ENCODE results near the gene FOLR3. TPM values are rescaled to one million over a fixed set of nuclear protein-coding genes. Genes with fewer than 3 reads are reported as not detected.
A peak's percentile ranks its signal among the peaks of the same experiment; 100 is the strongest.

Gene FOLR3
- total and polyA plus RNA-seq, 2 experiments from 2014 or later = not detected

DNA sequence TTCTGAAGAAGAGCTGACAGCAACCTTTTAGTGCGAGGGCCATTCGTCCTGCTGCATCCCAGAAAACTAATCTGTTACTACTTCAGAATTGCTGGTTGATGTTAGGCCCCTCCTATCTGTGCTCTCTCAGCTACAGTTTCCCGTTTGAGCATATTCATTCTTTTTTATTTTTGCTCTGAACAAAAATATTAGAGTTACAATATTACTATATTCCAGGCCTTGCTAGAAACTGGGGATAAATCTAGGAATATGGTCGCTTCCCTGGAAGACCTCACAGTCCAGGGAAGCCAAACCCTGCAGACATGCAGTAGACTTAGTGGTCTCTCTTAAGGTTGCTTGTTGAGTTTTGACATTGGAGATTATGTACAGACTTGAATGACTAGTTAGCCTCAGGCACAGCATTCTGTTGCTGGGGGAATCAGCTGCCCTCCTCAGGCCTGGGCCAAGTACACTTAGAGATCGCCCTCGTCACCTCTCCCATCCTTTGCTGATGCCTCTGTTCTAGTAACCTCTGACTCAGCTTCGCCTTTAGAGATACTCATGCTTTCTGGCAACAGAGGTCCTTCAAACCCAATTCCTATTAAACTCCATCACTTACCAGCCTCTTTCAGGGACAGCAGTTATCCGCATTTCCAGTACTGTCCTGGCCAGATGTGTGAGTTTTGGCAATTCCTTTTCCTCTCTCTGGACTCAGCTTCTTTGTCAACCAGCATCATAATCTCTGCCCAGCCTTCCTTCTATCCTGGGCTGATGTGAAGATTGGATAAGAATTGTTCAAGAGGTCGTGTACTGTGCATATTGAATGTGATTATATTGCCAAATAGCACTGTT lies 22.3 kb upstream of the FOLR3 start:
- H3F3A ChIP-seq (replicated peaks; ENCODE audit: low read depth) = no peaks in the 10 kb centered on the region
- H3K4me3 Mint-ChIP-seq = peak overlapping the region; percentile 93
- H3K27ac ChIP-seq (ENCODE audit: low read depth) = peak overlapping the region; percentile 86
- H2AFZ ChIP-seq = peak overlapping the region; percentile 85
- H3K27me3 Mint-ChIP-seq (ENCODE audit: insufficient read depth, low read depth, poor library complexity) = peaks cover 15% of the 10 kb centered on the region
- H3K27ac Mint-ChIP-seq = peak overlapping the region; percentile 100
- no peaks in the 10 kb centered on the region; the same call in 1 of the 3 replicates for H3K9me3 Mint-ChIP-seq
- DNase-seq (ENCODE audit: low spot score) = no peak
- TF ChIP-seq POLR2AphosphoS5 (IDR thresholded peaks at IDR 0.05; ENCODE audit: low read depth) = no peak
- TF ChIP-seq, protein P1, sequence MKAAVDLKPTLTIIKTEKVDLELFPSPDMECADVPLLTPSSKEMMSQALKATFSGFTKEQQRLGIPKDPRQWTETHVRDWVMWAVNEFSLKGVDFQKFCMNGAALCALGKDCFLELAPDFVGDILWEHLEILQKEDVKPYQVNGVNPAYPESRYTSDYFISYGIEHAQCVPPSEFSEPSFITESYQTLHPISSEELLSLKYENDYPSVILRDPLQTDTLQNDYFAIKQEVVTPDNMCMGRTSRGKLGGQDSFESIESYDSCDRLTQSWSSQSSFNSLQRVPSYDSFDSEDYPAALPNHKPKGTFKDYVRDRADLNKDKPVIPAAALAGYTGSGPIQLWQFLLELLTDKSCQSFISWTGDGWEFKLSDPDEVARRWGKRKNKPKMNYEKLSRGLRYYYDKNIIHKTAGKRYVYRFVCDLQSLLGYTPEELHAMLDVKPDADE (IDR thresholded peaks at IDR 0.05) = no peak
- TF ChIP-seq, protein P2, sequence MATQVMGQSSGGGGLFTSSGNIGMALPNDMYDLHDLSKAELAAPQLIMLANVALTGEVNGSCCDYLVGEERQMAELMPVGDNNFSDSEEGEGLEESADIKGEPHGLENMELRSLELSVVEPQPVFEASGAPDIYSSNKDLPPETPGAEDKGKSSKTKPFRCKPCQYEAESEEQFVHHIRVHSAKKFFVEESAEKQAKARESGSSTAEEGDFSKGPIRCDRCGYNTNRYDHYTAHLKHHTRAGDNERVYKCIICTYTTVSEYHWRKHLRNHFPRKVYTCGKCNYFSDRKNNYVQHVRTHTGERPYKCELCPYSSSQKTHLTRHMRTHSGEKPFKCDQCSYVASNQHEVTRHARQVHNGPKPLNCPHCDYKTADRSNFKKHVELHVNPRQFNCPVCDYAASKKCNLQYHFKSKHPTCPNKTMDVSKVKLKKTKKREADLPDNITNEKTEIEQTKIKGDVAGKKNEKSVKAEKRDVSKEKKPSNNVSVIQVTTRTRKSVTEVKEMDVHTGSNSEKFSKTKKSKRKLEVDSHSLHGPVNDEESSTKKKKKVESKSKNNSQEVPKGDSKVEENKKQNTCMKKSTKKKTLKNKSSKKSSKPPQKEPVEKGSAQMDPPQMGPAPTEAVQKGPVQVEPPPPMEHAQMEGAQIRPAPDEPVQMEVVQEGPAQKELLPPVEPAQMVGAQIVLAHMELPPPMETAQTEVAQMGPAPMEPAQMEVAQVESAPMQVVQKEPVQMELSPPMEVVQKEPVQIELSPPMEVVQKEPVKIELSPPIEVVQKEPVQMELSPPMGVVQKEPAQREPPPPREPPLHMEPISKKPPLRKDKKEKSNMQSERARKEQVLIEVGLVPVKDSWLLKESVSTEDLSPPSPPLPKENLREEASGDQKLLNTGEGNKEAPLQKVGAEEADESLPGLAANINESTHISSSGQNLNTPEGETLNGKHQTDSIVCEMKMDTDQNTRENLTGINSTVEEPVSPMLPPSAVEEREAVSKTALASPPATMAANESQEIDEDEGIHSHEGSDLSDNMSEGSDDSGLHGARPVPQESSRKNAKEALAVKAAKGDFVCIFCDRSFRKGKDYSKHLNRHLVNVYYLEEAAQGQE (IDR thresholded peaks at IDR 0.05; ENCODE audit: unreplicated experiment) = no peak
- no peak for TF ChIP-seq STAT1 (IDR thresholded peaks at IDR 0.05; ENCODE audit: unreplicated experiment)
- TF ChIP-seq NANOG (IDR thresholded peaks at IDR 0.05; ENCODE audit: borderline replicate concordance) = no peak
- peaks cover 7% of the 10 kb centered on the region; the same call in 2 of the 3 replicates for H3K36me3 Mint-ChIP-seq (ENCODE audit: low read depth)
- peaks cover 16% of the 10 kb centered on the region for H3K27me3 ChIP-seq (ENCODE audit: insufficient read depth)
- H3K36me3 ChIP-seq (ENCODE audit: insufficient read depth) = no peaks in the 10 kb centered on the region
- H3K4me2 ChIP-seq = peak overlapping the region; percentile 75
- H3K4me1 ChIP-seq (ENCODE audit: insufficient read depth) = peaks cover 7% of the 10 kb centered on the region; the same call in 1 of the 2 replicates
- no peaks in the 10 kb centered on the region for H4K20me1 ChIP-seq (replicated peaks; ENCODE audit: insufficient read depth)
- no peak for ATAC-seq
- no peaks in the 10 kb centered on the region for H3K79me2 ChIP-seq (replicated peaks; ENCODE audit: insufficient read depth)
- peaks cover 19% of the 10 kb centered on the region for H3K9me2 ChIP-seq (ENCODE audit: insufficient read depth)
- H3K4me3 ChIP-seq = peak overlapping the region; percentile 49
- peaks cover 10% of the 10 kb centered on the region for H3K4me1 Mint-ChIP-seq

DNA sequence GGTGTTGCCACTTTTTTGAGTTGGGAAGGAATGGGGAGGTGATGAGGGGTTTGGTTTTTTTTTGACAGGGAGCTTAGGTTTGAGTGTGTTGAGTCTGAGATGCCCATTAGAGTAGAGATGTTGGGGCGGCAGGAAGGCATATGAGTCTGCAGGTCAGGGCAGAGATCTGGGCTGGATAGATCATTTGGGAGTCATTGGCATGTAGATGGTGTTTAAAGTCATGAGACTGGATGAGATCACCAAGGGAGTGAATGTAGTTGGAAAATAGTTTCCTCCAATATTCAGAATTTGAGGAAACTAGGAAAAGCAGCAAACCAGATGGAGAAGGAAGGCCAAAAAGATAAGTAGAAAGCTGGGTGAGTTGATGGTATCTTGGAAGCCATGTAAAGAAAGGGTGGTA lies 21.0 kb upstream of the FOLR3 start:
- H3K27me3 ChIP-seq (ENCODE audit: insufficient read depth) = peaks cover 16% of the 10 kb centered on the region
- no peak overlapping the region for H3K27ac ChIP-seq (ENCODE audit: low read depth)
- TF ChIP-seq POLR2AphosphoS5 (IDR thresholded peaks at IDR 0.05; ENCODE audit: low read depth) (no peak), EZH2 (IDR thresholded peaks at IDR 0.05; ENCODE audit: low read depth, unreplicated experiment) (no peak), CREB1 (CRISPR knock-in tag; IDR thresholded peaks at IDR 0.05; ENCODE audit: low read depth) (no peak), JUNB (IDR thresholded peaks at IDR 0.05; ENCODE audit: unreplicated experiment) (no peak)
- TF ChIP-seq, protein P3, sequence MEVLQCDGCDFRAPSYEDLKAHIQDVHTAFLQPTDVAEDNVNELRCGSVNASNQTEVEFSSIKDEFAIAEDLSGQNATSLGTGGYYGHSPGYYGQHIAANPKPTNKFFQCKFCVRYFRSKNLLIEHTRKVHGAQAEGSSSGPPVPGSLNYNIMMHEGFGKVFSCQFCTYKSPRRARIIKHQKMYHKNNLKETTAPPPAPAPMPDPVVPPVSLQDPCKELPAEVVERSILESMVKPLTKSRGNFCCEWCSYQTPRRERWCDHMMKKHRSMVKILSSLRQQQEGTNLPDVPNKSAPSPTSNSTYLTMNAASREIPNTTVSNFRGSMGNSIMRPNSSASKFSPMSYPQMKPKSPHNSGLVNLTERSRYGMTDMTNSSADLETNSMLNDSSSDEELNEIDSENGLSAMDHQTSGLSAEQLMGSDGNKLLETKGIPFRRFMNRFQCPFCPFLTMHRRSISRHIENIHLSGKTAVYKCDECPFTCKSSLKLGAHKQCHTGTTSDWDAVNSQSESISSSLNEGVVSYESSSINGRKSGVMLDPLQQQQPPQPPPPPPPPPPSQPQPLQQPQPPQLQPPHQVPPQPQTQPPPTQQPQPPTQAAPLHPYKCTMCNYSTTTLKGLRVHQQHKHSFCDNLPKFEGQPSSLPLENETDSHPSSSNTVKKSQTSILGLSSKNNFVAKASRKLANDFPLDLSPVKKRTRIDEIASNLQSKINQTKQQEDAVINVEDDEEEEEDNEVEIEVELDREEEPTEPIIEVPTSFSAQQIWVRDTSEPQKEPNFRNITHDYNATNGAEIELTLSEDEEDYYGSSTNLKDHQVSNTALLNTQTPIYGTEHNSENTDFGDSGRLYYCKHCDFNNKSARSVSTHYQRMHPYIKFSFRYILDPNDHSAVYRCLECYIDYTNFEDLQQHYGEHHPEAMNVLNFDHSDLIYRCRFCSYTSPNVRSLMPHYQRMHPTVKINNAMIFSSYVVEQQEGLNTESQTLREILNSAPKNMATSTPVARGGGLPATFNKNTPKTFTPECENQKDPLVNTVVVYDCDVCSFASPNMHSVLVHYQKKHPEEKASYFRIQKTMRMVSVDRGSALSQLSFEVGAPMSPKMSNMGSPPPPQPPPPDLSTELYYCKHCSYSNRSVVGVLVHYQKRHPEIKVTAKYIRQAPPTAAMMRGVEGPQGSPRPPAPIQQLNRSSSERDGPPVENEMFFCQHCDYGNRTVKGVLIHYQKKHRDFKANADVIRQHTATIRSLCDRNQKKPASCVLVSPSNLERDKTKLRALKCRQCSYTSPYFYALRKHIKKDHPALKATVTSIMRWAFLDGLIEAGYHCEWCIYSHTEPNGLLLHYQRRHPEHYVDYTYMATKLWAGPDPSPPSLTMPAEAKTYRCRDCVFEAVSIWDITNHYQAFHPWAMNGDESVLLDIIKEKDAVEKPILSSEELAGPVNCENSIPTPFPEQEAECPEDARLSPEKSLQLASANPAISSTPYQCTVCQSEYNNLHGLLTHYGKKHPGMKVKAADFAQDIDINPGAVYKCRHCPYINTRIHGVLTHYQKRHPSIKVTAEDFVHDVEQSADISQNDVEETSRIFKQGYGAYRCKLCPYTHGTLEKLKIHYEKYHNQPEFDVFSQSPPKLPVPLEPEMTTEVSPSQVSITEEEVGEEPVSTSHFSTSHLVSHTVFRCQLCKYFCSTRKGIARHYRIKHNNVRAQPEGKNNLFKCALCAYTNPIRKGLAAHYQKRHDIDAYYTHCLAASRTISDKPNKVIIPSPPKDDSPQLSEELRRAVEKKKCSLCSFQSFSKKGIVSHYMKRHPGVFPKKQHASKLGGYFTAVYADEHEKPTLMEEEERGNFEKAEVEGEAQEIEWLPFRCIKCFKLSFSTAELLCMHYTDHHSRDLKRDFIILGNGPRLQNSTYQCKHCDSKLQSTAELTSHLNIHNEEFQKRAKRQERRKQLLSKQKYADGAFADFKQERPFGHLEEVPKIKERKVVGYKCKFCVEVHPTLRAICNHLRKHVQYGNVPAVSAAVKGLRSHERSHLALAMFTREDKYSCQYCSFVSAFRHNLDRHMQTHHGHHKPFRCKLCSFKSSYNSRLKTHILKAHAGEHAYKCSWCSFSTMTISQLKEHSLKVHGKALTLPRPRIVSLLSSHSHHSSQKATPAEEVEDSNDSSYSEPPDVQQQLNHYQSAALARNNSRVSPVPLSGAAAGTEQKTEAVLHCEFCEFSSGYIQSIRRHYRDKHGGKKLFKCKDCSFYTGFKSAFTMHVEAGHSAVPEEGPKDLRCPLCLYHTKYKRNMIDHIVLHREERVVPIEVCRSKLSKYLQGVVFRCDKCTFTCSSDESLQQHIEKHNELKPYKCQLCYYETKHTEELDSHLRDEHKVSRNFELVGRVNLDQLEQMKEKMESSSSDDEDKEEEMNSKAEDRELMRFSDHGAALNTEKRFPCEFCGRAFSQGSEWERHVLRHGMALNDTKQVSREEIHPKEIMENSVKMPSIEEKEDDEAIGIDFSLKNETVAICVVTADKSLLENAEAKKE (CRISPR knock-in tag; IDR thresholded peaks at IDR 0.05) = no peak

More for the DNA sequence above, 21.0 kb upstream of the FOLR3 start:
- no peak overlapping the region for H2AFZ ChIP-seq
- Mint-ChIP-seq H3K27me3 (ENCODE audit: insufficient read depth, low read depth, poor library complexity) (peaks cover 15% of the 10 kb centered on the region), H3K4me3 (no peak overlapping the region), H3K27ac (no peak overlapping the region), H3K9me3 (no peaks in the 10 kb centered on the region; the same call in 1 of the 3 replicates), H3K4me1 (peaks cover 10% of the 10 kb centered on the region), H3K36me3 (ENCODE audit: low read depth) (peaks cover 7% of the 10 kb centered on the region; the same call in 2 of the 3 replicates)
- no peaks in the 10 kb centered on the region for H4K20me1 ChIP-seq (replicated peaks; ENCODE audit: insufficient read depth)
- H3F3A ChIP-seq (replicated peaks; ENCODE audit: low read depth) = no peaks in the 10 kb centered on the region
- H3K4me1 ChIP-seq (ENCODE audit: insufficient read depth) = peaks cover 7% of the 10 kb centered on the region; the same call in 1 of the 2 replicates
- peaks cover 19% of the 10 kb centered on the region for H3K9me2 ChIP-seq (ENCODE audit: insufficient read depth)
- H3K4me3 ChIP-seq = no peak overlapping the region
- no peaks in the 10 kb centered on the region for H3K79me2 ChIP-seq (replicated peaks; ENCODE audit: insufficient read depth)
- DNase-seq (ENCODE audit: low spot score) = no peak
- H3K4me2 ChIP-seq = no peak overlapping the region
- H3K36me3 ChIP-seq (ENCODE audit: insufficient read depth) = no peaks in the 10 kb centered on the region
- no peak for ATAC-seq

All from GM23338 (cell line).